GM18907 (cell line): ENCODE results near the gene GDPD5.

Source experiments
- ATAC-seq: cut with Tn5 transposase; IDR thresholded peaks from one replicate; pipeline ENCODE4 v1.9.1; 2021; ENCODE audit warnings: mild to moderate bottlenecking, moderate library complexity; ENCODE audit not compliant: unreplicated experiment

The GDPD5 gene

GRCh38 chr11:75450826-75451821 is 74.6 kb downstream of the GDPD5 start:
- ATAC-seq: no peak

DNA sequence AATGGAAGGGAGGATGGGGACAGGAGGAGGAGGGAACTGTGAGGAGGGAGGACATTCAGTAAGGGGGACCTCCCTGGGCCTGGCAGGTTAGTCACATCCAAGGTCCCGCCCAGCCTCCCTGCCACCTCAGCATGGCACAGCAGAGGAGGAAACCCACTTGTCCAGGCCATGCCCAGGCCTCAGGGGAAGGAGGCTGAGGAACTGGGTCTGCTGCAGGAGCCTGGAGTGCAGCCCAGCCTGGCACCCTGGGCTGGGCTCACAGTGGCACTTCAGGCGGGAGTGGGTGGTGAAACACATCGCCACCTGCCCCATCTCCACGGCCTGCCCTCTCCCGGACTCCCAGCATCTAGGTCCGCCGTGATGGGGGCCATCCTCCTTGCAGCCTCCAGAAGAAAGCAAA is 75.5 kb downstream of the GDPD5 start:
- no peak for ATAC-seq

DNA sequence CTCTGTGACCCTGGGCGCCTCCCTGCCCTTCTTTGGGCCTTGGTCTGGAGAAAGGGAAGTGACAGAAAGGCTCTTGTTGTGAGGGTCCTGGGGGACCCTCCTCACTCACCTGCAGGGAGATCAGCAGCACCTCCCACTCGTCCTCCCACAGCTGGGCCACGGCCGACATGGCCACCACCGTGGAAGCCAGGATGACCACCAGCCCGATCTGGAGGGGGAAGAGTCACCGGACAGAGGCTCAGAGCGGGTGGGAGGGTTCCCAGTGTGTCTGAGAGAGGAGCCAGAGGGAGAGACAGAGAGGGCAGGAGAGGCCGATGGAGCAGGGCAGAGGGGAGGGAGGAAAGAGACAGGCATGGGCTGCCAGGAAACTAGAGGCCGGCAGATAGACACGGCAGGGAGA is 76.0 kb downstream of the GDPD5 start:
- no peak for ATAC-seq

- no peak for ATAC-seq
Measured at GRCh38 chr11:75449271-75449670, 76.5 kb downstream of the GDPD5 start.

DNA sequence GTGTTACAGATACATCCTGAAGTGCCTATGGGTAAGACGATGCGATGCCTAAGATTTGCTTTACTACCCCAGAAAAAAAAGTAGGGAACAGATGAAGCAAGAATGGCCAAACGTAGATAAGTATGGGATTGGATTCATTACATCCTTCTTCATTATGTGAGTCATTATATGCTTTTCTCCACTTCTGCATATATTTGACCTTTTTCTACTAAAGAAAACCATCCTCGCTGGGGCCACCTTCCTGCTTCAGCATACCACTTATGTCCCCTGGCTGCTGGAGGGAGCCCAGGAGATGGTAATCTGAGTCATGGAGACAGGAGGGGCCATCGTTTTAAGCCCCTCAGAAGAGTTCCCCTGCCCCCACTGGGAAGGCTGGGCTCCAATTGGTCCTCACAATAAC is 78.3 kb downstream of the GDPD5 start:
- ATAC-seq: no peak

GRCh38 chr11:75445315-75445953 is 80.3 kb downstream of the GDPD5 start:
- ATAC-seq: no peak

DNA sequence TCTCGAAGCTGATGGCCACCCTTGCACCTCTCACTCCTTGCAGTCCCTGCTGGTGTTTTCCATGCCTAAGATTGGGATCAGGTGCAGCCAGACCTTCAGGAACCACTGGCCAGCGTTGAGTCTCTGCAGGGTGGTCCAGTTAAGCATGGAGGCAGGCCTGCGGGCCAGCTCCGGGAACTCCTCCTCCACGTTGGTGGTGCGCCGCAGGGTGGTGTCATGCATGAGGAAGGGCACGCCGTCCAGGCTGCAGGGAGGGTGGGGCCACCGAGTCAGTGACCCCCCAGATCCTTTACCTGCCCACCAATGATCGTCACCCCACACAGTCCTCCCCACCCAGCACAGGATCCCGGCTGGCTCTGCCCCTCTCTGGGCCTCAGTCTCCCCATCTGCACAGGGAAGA is 82.7 kb downstream of the GDPD5 start:
- ATAC-seq: no peak

GRCh38 chr11:75442161-75442885 is 83.4 kb downstream of the GDPD5 start:
- no peak for ATAC-seq

- no peak for ATAC-seq
Measured at GRCh38 chr11:75441804-75442132, 84.0 kb downstream of the GDPD5 start.

DNA sequence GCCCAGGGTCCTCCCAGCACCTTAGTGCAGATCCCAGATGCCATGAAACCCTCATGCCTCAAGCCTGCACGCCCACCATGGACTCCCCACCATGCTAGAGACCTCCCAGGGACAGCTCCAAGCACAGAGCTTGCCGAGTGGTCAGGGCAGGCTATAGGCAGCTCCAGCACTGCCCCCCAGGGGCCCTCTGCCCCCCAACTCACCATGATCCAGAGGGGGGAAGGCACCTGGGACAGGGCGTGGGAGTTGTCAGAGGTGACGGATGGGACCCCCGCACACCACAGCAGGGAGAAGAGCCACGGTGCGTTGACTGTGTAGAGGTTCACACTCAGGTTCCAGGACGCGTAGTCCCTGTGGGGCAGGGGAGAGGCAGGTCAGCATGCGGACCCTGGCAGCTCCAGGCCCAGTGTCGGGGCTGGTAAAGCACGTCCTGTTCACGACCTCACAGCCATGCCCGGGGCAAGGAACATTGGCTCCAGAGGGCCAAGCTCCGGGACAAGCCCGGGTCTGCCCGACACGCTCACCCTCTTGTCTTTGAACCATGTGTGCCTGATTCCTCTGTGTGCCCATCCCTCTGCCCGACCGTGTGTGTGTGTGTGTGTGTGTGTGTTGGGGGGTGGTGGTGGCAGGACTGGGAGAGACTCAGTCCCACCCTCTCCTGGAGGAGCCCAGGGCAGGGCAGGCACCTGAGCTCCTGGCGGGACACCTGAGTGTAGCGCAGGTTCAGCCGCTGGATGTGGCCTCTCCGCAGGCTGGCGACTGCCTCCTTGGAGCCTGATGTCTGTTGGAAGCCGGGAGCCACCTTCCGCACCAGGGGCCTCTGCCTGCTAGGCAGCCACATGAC is 84.6 kb downstream of the GDPD5 start:
- no peak for ATAC-seq

GRCh38 chr11:75439495-75440120 is 86.1 kb downstream of the GDPD5 start:
- ATAC-seq: no peak

DNA sequence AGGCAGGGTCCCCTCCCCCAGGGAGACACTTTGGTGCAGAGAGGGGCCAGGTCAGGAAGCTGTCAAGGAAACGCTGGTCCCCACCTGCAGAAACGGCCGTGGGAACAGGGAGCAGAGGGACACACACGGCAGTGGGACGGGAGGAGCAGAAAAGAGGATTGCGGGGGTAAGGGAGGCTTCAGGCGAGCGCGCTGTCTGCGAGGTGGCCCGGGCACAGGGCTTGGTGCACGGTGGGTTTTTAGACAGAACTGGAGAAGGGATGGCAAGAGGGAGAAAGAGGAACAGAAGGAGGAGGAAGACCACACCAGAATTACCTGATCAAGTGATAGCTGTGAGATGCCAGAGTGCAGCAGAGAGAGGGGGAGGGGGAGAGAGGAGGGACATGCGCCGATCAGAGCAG is 86.7 kb downstream of the GDPD5 start:
- no peak for ATAC-seq

GRCh38 chr11:75437966-75438659 is 87.6 kb downstream of the GDPD5 start:
- ATAC-seq: no peak

DNA sequence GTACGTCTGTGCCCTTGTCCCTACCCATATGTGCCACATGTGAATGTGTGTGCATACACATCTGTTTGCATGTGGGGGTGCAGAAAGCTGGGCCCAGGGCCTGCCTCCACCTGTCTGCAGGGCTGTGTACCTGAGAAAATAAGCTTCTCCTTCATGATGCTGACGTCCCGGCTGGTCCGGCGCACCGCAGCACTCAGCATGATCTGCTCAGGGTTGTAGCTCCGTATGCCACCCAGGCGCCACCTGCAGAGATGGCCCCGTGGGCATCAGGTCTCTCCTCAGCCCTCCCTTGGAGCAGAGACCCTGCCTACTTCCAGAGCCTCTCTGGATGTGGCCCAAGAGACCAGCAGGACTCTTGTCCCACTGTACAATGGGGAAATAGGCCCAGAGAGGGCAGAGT is 88.9 kb downstream of the GDPD5 start:
- ATAC-seq: no peak

GRCh38 chr11:75435571-75435925 is 90.2 kb downstream of the GDPD5 start:
- ATAC-seq: no peak

- ATAC-seq: no peak
Measured at GRCh38 chr11:75434886-75435570, 90.7 kb downstream of the GDPD5 start.

GRCh38 chr11:75434051-75434450 is 91.7 kb downstream of the GDPD5 start:
- ATAC-seq: no peak

DNA sequence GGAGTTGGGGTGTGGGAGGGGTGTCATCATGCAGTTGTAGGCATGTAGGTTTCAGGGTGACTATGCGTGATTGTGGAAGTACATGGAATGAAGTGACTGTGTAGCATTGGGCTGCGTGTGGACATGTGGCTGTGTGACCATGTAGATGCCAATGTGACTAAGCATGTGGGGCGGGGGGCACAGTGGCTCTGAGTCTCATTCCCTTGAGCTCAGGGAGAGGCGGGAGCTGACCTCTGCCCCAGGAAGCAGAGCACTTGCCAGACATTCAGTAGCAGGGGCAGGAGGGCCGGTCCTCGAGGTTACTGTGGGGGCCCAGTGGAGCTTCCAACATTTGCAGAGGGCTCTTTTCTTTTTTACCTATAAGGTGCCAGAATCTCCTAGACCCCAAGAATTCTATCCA is 92.3 kb downstream of the GDPD5 start:
- no peak for ATAC-seq

GRCh38 chr11:75432911-75433321 is 92.8 kb downstream of the GDPD5 start, which contains the start of gene KLHL35:
TSS of gene KLHL35 (minus strand) at chr11:75433203. CDS start at chr11:75430629, 2,574 bp downstream.
- no peak for ATAC-seq
